ENCODE measurements around the gene VPS37D.

DNA sequence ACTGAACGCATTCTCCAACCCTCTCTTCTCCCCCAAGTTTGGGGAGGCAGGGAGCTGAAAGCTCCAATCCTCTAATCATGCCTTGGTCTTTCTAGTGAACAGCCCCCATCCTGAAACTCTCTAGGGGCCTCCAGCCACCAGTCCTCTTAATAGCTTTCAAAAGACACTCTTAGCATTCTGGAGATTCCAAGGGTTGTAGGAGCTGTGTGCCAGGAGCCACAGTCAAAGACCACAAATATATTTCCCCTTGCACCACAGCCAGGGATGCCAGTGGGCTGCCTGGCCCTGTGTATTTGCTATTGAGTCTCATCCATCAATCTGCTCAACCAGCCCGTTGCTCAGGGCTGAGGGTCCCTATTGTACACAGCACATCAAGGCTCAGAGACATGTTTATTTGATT, 24.8 kb upstream of the VPS37D start:
- no peak for TF ChIP-seq POLR2A (IDR thresholded peaks at IDR 0.05)
- TF ChIP-seq, protein P1, sequence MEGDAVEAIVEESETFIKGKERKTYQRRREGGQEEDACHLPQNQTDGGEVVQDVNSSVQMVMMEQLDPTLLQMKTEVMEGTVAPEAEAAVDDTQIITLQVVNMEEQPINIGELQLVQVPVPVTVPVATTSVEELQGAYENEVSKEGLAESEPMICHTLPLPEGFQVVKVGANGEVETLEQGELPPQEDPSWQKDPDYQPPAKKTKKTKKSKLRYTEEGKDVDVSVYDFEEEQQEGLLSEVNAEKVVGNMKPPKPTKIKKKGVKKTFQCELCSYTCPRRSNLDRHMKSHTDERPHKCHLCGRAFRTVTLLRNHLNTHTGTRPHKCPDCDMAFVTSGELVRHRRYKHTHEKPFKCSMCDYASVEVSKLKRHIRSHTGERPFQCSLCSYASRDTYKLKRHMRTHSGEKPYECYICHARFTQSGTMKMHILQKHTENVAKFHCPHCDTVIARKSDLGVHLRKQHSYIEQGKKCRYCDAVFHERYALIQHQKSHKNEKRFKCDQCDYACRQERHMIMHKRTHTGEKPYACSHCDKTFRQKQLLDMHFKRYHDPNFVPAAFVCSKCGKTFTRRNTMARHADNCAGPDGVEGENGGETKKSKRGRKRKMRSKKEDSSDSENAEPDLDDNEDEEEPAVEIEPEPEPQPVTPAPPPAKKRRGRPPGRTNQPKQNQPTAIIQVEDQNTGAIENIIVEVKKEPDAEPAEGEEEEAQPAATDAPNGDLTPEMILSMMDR (IDR thresholded peaks at IDR 0.05), result no peak
